ENCODE results near the gene SLC36A2. TPM values are rescaled to one million over a fixed set of nuclear protein-coding genes. Genes with fewer than 3 reads are reported as not detected.

SLC36A2 gene
- total RNA-seq, 4 donors from 2014 or later, result not detected

DNA sequence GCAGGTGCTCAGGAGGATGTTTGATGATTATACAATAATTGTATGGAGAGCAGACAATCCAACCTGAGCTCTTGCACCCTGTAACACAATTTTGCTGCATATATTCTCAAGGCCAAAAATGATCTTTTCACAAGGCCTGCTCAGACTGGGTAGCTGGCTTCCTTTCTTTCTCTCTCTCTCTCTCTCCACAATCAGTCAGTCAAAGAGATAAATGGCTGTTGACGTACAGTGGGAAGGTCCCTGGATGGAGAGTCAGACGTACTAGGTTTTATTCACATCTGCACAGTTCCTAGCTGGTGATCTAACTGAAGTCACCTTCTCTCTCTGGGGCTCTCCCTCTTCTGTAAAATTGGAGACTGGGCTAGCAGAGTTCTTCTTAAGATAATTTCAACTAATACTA is 19.8 kb downstream of the SLC36A2 start:
- no peaks in the 10 kb centered on the region for H3K9me3 ChIP-seq
- no peak for TF ChIP-seq POLR2A (IDR thresholded peaks at IDR 0.05)
- TF ChIP-seq, protein P1, sequence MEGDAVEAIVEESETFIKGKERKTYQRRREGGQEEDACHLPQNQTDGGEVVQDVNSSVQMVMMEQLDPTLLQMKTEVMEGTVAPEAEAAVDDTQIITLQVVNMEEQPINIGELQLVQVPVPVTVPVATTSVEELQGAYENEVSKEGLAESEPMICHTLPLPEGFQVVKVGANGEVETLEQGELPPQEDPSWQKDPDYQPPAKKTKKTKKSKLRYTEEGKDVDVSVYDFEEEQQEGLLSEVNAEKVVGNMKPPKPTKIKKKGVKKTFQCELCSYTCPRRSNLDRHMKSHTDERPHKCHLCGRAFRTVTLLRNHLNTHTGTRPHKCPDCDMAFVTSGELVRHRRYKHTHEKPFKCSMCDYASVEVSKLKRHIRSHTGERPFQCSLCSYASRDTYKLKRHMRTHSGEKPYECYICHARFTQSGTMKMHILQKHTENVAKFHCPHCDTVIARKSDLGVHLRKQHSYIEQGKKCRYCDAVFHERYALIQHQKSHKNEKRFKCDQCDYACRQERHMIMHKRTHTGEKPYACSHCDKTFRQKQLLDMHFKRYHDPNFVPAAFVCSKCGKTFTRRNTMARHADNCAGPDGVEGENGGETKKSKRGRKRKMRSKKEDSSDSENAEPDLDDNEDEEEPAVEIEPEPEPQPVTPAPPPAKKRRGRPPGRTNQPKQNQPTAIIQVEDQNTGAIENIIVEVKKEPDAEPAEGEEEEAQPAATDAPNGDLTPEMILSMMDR (IDR thresholded peaks at IDR 0.05), result no peak
- H3K4me3 ChIP-seq, result no peak overlapping the region
- DNase-seq, result no peak
- no peaks in the 10 kb centered on the region for H3K27me3 ChIP-seq
- H3K4me1 ChIP-seq, result no peaks in the 10 kb centered on the region
- no peak overlapping the region for H3K27ac ChIP-seq
- no peaks in the 10 kb centered on the region for H3K36me3 ChIP-seq

GRCh38 chr5:151326266-151326665 is 21.1 kb downstream of the SLC36A2 start:
- Histone ChIP-seq H3K27ac (no peak overlapping the region), H3K36me3 (no peaks in the 10 kb centered on the region), H3K27me3 (no peaks in the 10 kb centered on the region), H3K4me1 (no peaks in the 10 kb centered on the region), H3K4me3 (no peak overlapping the region), H3K9me3 (no peaks in the 10 kb centered on the region)
- no peak for DNase-seq
- TF ChIP-seq, protein P1 (IDR thresholded peaks at IDR 0.05), result no peak
- TF ChIP-seq POLR2A (IDR thresholded peaks at IDR 0.05), result no peak

- H3K4me3 ChIP-seq, result no peak overlapping the region
- no peak for DNase-seq
- no peak overlapping the region for H3K27ac ChIP-seq
- H3K4me1 ChIP-seq, result no peaks in the 10 kb centered on the region
- H3K36me3 ChIP-seq, result no peaks in the 10 kb centered on the region
- H3K9me3 ChIP-seq, result no peaks in the 10 kb centered on the region
- no peaks in the 10 kb centered on the region for H3K27me3 ChIP-seq
- no peak for TF ChIP-seq POLR2A (IDR thresholded peaks at IDR 0.05)
- TF ChIP-seq, protein P1 (IDR thresholded peaks at IDR 0.05), result no peak
These were observed 26.9 kb downstream of the SLC36A2 start for GRCh38 chr5:151320481-151320880.

DNA sequence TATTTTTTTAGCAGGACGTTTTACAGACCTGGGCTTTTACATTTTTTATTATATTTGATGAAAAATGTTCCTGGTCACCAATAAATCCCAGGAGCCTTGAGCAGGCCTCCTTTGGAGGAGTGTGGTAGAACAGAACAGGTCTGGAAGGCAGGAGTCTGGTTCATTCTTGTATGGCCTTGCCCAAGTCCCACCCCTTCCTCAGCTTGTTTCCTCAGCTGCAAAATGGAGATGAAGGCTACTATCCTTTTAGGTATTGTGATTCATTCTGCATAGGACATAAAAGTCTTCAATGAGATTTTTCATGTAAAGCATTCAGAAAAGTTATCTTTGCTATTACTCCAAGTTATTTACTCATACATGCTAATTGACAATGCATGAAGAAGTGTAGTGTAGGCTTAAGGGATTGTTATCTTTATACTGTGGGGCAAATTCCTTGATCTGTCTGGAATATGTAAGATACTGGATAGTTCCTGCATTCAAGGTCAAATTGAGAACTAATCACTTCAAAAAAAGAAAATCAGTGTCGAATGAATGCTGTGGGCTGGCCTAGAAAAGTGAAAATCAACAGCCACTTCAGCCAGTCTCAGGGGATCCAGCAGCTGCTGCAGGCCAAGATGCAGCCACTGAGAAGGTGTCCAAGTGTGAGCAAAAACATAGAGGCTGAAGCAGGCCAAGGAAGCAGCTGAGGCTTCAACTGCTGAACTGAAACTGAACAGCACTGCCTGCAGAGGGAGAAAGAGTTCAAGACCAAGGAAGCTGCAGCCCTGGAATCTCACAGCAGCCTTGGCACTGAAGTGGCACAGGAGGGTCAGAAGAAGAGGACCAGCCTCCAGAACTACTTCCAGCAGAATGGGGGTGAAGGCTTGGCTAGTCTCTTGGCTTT is 28.3 kb downstream of the SLC36A2 start:
- peak in 1 of 3 donors; percentile 49 for DNase-seq
- Histone ChIP-seq H3K27me3 (no peaks in the 10 kb centered on the region), H3K36me3 (no peaks in the 10 kb centered on the region), H3K27ac (no peak overlapping the region), H3K4me3 (no peak overlapping the region), H3K9me3 (no peaks in the 10 kb centered on the region), H3K4me1 (no peaks in the 10 kb centered on the region)
- TF ChIP-seq, protein P1 (IDR thresholded peaks at IDR 0.05), result no peak
- TF ChIP-seq POLR2A (IDR thresholded peaks at IDR 0.05), result no peak

- no peak overlapping the region for H3K4me3 ChIP-seq
- H3K9me3 ChIP-seq, result no peaks in the 10 kb centered on the region
- H3K36me3 ChIP-seq, result no peaks in the 10 kb centered on the region
- TF ChIP-seq, protein P1 (IDR thresholded peaks at IDR 0.05), result no peak
- TF ChIP-seq POLR2A (IDR thresholded peaks at IDR 0.05), result no peak
- H3K4me1 ChIP-seq, result no peaks in the 10 kb centered on the region
- no peak overlapping the region for H3K27ac ChIP-seq
- H3K27me3 ChIP-seq, result no peaks in the 10 kb centered on the region
- no peak for DNase-seq
These were observed 29.5 kb downstream of the SLC36A2 start for GRCh38 chr5:151317871-151318270.
